ENCODE data around the gene IFT52.

IFT52 gene

DNA sequence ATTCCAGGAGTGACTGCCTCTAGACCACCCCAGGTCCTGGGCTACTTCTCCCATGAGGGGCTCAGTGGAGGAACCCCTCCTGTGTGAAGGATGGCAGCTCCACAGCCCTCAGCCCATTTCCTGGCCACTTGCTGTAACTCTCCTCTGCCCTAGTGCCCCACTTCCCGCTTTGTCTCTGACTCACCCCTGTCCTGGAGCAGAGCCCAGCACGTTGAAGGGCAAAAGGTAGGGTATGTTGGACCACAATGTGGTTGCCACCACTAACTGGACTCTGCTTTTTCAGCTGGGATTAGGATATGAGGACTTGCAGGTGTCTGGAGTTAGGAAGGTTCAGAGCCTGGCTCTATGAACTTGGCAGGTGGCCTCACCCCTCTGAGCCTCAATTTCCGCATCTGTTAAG is 78.6 kb downstream of the IFT52 start:
- H3K9me3 Mint-ChIP-seq, result no peaks in the 10 kb centered on the region
- H3K4me1 Mint-ChIP-seq, result no peaks in the 10 kb centered on the region

DNA sequence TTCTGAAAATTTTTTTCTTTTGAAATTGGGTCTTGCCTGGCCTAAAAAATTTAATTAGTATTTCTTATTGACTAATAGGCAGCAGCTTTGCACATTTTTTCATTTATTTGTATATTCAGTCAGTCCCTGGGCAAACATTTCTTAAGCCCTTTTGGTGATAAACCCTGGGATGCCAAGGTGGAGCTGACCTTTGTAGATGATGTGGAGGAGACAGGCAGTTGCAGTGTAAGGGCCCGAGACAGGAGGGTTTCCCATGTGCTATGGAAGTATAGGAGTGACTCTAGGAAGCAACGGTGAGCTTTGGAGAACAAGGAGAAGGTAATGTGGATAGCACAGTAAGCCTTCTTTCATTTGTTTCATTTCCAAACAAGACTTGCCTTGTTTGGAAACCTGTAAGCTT is 79.7 kb downstream of the IFT52 start:
- H3K27ac Mint-ChIP-seq, result no peak overlapping the region
- H3K4me3 Mint-ChIP-seq, result no peak overlapping the region
- H3K9me3 Mint-ChIP-seq, result no peaks in the 10 kb centered on the region
- no peaks in the 10 kb centered on the region for H3K4me1 Mint-ChIP-seq
- peaks cover 14% of the 10 kb centered on the region for H3K27me3 Mint-ChIP-seq (ENCODE audit: low read depth)
- TF ChIP-seq, protein P1, sequence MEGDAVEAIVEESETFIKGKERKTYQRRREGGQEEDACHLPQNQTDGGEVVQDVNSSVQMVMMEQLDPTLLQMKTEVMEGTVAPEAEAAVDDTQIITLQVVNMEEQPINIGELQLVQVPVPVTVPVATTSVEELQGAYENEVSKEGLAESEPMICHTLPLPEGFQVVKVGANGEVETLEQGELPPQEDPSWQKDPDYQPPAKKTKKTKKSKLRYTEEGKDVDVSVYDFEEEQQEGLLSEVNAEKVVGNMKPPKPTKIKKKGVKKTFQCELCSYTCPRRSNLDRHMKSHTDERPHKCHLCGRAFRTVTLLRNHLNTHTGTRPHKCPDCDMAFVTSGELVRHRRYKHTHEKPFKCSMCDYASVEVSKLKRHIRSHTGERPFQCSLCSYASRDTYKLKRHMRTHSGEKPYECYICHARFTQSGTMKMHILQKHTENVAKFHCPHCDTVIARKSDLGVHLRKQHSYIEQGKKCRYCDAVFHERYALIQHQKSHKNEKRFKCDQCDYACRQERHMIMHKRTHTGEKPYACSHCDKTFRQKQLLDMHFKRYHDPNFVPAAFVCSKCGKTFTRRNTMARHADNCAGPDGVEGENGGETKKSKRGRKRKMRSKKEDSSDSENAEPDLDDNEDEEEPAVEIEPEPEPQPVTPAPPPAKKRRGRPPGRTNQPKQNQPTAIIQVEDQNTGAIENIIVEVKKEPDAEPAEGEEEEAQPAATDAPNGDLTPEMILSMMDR (IDR thresholded peaks at IDR 0.05; ENCODE audit: unreplicated experiment in 3 of 3), result no peak
- peaks cover 6% of the 10 kb centered on the region for H3K36me3 Mint-ChIP-seq (ENCODE audit: low read depth)

More for the DNA sequence above, 78.6 kb downstream of the IFT52 start:
- Mint-ChIP-seq H3K4me3 (peak overlapping the region; percentile 32 to 37 (median 32)), H3K27ac (no peak overlapping the region), H3K27me3 (ENCODE audit: low read depth) (peaks cover 22% of the 10 kb centered on the region), H3K36me3 (ENCODE audit: low read depth) (peaks cover 5% of the 10 kb centered on the region)
- TF ChIP-seq, protein P1 (IDR thresholded peaks at IDR 0.05; ENCODE audit: unreplicated experiment in 3 of 3), result no peak

DNA sequence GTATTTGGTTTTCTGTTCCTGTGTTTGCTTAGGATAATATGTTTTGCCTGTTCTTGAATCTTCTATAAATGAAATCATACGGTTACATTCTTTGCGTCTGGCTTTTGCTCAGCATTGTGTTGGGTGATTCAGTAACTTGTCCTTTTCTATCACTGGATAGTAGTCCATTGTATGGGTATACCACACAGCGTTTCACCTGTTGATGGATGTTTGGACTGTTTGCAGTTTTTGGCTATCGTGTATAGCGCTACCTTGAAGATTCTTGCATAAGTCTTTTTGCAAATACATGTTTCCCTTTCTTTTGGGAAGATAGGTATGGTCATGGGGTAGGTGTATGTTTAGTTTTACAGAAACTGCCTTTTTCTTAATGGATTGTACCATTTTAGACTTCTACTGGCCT is 85.6 kb downstream of the IFT52 start:
- TF ChIP-seq, protein P1 (IDR thresholded peaks at IDR 0.05; ENCODE audit: unreplicated experiment in 3 of 3), result no peak
- H3K27me3 Mint-ChIP-seq (ENCODE audit: low read depth), result peaks cover 6% of the 10 kb centered on the region
- peaks cover 20% of the 10 kb centered on the region for H3K36me3 Mint-ChIP-seq (ENCODE audit: low read depth)
- no peak overlapping the region for H3K27ac Mint-ChIP-seq
- no peaks in the 10 kb centered on the region for H3K4me1 Mint-ChIP-seq
- H3K4me3 Mint-ChIP-seq, result no peak overlapping the region
- no peaks in the 10 kb centered on the region for H3K9me3 Mint-ChIP-seq

DNA sequence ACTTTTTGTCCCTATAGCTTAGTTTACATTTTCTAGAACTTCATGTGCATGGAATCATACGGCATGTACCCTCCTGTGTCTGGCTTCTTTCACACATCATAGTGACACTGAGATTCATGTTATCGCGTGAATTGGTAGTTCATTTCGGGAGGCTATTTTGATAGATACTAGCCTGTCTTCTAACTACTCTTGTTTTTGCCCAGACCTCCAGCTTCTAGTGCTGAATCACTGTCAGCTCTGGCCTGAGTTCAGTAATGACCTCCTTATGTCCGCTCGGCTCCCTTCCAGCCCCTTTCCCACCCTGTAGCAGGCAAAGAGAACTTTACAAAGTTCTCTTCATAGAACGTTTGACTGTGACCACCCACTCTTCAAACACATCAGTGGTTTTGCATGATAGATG is 90.2 kb downstream of the IFT52 start:
- H3K27ac Mint-ChIP-seq, result no peak overlapping the region
- TF ChIP-seq, protein P1 (IDR thresholded peaks at IDR 0.05; ENCODE audit: unreplicated experiment in 3 of 3), result no peak
- H3K4me1 Mint-ChIP-seq, result no peaks in the 10 kb centered on the region
- H3K9me3 Mint-ChIP-seq, result no peaks in the 10 kb centered on the region
- H3K27me3 Mint-ChIP-seq (ENCODE audit: low read depth), result peaks cover 6% of the 10 kb centered on the region
- peaks cover 11% of the 10 kb centered on the region for H3K36me3 Mint-ChIP-seq (ENCODE audit: low read depth)
- no peak overlapping the region for H3K4me3 Mint-ChIP-seq

DNA sequence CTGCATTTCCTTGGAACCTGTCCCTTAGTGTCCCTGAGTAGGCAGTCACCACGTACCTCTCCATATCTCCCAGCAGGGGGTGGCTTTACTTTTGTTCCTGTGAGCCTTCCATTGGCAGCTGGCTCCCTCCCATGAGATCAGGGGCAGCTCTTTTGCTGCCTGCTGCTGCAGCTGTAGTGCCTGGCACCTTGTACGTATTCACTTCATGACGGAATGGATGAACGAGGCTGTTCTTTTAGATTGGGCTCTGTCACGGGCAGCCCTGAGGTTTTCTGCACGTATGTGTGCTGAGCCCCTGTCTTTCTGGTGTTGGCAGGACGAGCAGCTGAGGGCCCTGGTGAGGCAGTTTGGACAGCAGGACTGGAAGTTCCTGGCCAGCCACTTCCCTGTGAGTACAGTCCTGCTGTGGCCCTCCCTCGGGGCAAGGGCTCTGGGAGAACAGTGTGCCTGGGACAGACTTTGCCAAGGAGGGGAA is 90.8 kb downstream of the IFT52 start:
- no peaks in the 10 kb centered on the region for H3K9me3 Mint-ChIP-seq
- peaks cover 6% of the 10 kb centered on the region for H3K36me3 Mint-ChIP-seq (ENCODE audit: low read depth)
- no peak overlapping the region for H3K4me3 Mint-ChIP-seq
- TF ChIP-seq, protein P1 (IDR thresholded peaks at IDR 0.05; ENCODE audit: unreplicated experiment in 3 of 3), result no peak
- no peak overlapping the region for H3K27ac Mint-ChIP-seq
- peaks cover 6% of the 10 kb centered on the region for H3K27me3 Mint-ChIP-seq (ENCODE audit: low read depth)
- no peaks in the 10 kb centered on the region for H3K4me1 Mint-ChIP-seq

DNA sequence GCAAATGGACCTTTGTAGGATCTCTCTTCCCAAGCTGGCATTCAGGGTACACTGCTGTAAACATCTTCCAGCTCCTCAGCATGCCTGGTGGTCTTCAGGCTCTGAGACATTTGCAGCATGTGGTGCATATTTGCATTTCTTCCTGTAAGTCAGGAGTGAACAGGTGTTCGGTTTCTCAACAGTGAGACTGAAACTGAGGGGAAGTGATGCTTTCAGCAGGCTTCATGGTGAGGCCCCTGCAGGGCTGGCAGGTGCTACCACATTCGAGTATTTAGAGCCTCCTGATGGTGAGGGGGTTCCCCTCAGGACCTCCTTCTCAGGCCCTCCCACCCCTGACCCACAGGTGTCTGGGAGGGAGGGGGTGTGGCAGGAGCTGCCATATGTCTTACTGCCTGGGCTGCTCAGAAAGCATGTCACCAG is 91.3 kb downstream of the IFT52 start:
- Mint-ChIP-seq H3K4me3 (no peak overlapping the region), H3K27me3 (ENCODE audit: low read depth) (peaks cover 6% of the 10 kb centered on the region), H3K4me1 (no peaks in the 10 kb centered on the region), H3K36me3 (ENCODE audit: low read depth) (peaks cover 4% of the 10 kb centered on the region), H3K27ac (no peak overlapping the region), H3K9me3 (no peaks in the 10 kb centered on the region)
- TF ChIP-seq, protein P1 (IDR thresholded peaks at IDR 0.05; ENCODE audit: unreplicated experiment in 3 of 3), result no peak
